Stomach smooth muscle (tissue), 2 donors: ENCODE measurements around the gene LTBP4.

Experiments
- H3K27ac ChIP-seq: one replicate; pipeline ENCODE4 v1.7.0; 2013; ENCODE audit warnings: mild to moderate bottlenecking, low read length, inconsistent platforms
- H3K27me3 ChIP-seq, 2 donors: one replicate each; pipeline ENCODE4 v1.7.0; 2013; ENCODE audit warnings: low read length in 2 of 2; ENCODE audit not compliant: insufficient read depth in 2 of 2, control insufficient read depth in 1 of 2
- H3K36me3 ChIP-seq, 2 donors: one replicate each; pipeline ENCODE4 v1.7.0; 2013; ENCODE audit warnings: low read length in 2 of 2; ENCODE audit not compliant: control insufficient read depth in 2 of 2, insufficient read depth in 2 of 2
- H3K4me1 ChIP-seq: one replicate; pipeline ENCODE4 v1.7.0; 2013; ENCODE audit warnings: low read length; ENCODE audit not compliant: control insufficient read depth, insufficient read depth
- H3K4me3 ChIP-seq, 2 donors: one replicate each; pipeline ENCODE4 v1.7.0; 2013; ENCODE audit warnings: low read length in 2 of 2
- H3K9ac ChIP-seq, 2 donors: one replicate each; pipeline ENCODE4 v1.7.0; 2013; ENCODE audit warnings: low read length in 2 of 2, mild to moderate bottlenecking in 1 of 2
- H3K9me3 ChIP-seq, 2 donors: one replicate each; pipeline ENCODE4 v1.7.0; 2013; ENCODE audit warnings: low read length in 2 of 2; ENCODE audit not compliant: control insufficient read depth in 2 of 2
- donor health status: healthy.
- donor health status: Pancreatic carcinoma.

The LTBP4 gene

GRCh38 chr19:40605216-40605971 lies 4.2 kb downstream of the LTBP4 start:
- no peaks in the 10 kb centered on the region for H3K36me3 ChIP-seq
- H3K9me3 ChIP-seq: no peaks in the 10 kb centered on the region
- H3K9ac ChIP-seq: peak overlapping the region; percentile 21 to 61
- H3K27me3 ChIP-seq: peaks cover 0 to 23% of the 10 kb centered on the region in 2 donors
- H3K27ac ChIP-seq: peak overlapping the region; percentile 24
- H3K4me1 ChIP-seq: peaks cover 57% of the 10 kb centered on the region
- H3K4me3 ChIP-seq: peak overlapping the region; percentile 51 to 77

- H3K4me1 ChIP-seq: peaks cover 41% of the 10 kb centered on the region
- H3K9me3 ChIP-seq: no peaks in the 10 kb centered on the region
- H3K9ac ChIP-seq: no peak overlapping the region
- no peak overlapping the region for H3K4me3 ChIP-seq
- H3K27ac ChIP-seq: no peak overlapping the region
- peaks cover 0 to 2% of the 10 kb centered on the region in 2 donors for H3K36me3 ChIP-seq
- H3K27me3 ChIP-seq: peaks cover 0 to 13% of the 10 kb centered on the region in 2 donors
These were observed 6.4 kb downstream of the LTBP4 start for GRCh38 chr19:40607311-40608239.

GRCh38 chr19:40608240-40608621 lies 7.1 kb downstream of the LTBP4 start:
- Histone ChIP-seq H3K36me3 (peaks cover 0 to 2% of the 10 kb centered on the region in 2 donors), H3K9ac (no peak overlapping the region), H3K27me3 (peaks cover under 1 to 16% of the 10 kb centered on the region in 2 donors), H3K4me1 (peaks cover 36% of the 10 kb centered on the region), H3K27ac (no peak overlapping the region), H3K9me3 (no peaks in the 10 kb centered on the region), H3K4me3 (no peak overlapping the region)

- H3K36me3 ChIP-seq: peaks cover 0 to 2% of the 10 kb centered on the region in 2 donors
- H3K4me1 ChIP-seq: peaks cover 42% of the 10 kb centered on the region
- H3K4me3 ChIP-seq: no peak overlapping the region
- no peak overlapping the region for H3K27ac ChIP-seq
- peaks cover 5 to 21% of the 10 kb centered on the region in 2 donors for H3K27me3 ChIP-seq
- no peak overlapping the region for H3K9ac ChIP-seq
- no peaks in the 10 kb centered on the region for H3K9me3 ChIP-seq
These were observed 7.8 kb downstream of the LTBP4 start for GRCh38 chr19:40608957-40609356.

- H3K9me3 ChIP-seq: no peaks in the 10 kb centered on the region
- peaks cover 0 to 2% of the 10 kb centered on the region in 2 donors for H3K36me3 ChIP-seq
- peaks cover 40% of the 10 kb centered on the region for H3K4me1 ChIP-seq
- H3K9ac ChIP-seq: no peak overlapping the region
- peaks cover 8 to 28% of the 10 kb centered on the region in 2 donors for H3K27me3 ChIP-seq
- H3K27ac ChIP-seq: no peak overlapping the region
- peak overlapping the region in 1 of 2 donors; percentile 49 for H3K4me3 ChIP-seq
These were observed 8.6 kb downstream of the LTBP4 start for GRCh38 chr19:40609561-40610395.

GRCh38 chr19:40610396-40611064 lies 9.4 kb downstream of the LTBP4 start:
- Histone ChIP-seq H3K9me3 (no peaks in the 10 kb centered on the region), H3K4me1 (peaks cover 33% of the 10 kb centered on the region), H3K4me3 (peak overlapping the region in 1 of 2 donors; percentile 35), H3K9ac (no peak overlapping the region), H3K27ac (no peak overlapping the region), H3K27me3 (peaks cover 8 to 27% of the 10 kb centered on the region in 2 donors), H3K36me3 (peaks cover 0 to 2% of the 10 kb centered on the region in 2 donors)

GRCh38 chr19:40611096-40611495 lies 9.9 kb downstream of the LTBP4 start:
- Histone ChIP-seq H3K9me3 (no peaks in the 10 kb centered on the region), H3K27ac (no peak overlapping the region), H3K9ac (no peak overlapping the region), H3K36me3 (peaks cover 2 to 3% of the 10 kb centered on the region in 2 donors), H3K4me1 (peaks cover 28% of the 10 kb centered on the region), H3K4me3 (no peak overlapping the region), H3K27me3 (peaks cover 8 to 27% of the 10 kb centered on the region in 2 donors)

- peaks cover 28% of the 10 kb centered on the region for H3K4me1 ChIP-seq
- no peaks in the 10 kb centered on the region for H3K9me3 ChIP-seq
- peaks cover 8 to 30% of the 10 kb centered on the region in 2 donors for H3K27me3 ChIP-seq
- H3K4me3 ChIP-seq: no peak overlapping the region
- H3K9ac ChIP-seq: no peak overlapping the region
- H3K36me3 ChIP-seq: peaks cover 3 to 5% of the 10 kb centered on the region in 2 donors
- no peak overlapping the region for H3K27ac ChIP-seq
These were observed 10.9 kb downstream of the LTBP4 start for GRCh38 chr19:40611900-40612698.

- Histone ChIP-seq H3K4me3 (peak overlapping the region in 1 of 2 donors; percentile 73), H3K27ac (no peak overlapping the region), H3K27me3 (peaks cover 8 to 30% of the 10 kb centered on the region in 2 donors), H3K36me3 (peaks cover 3 to 5% of the 10 kb centered on the region in 2 donors), H3K9ac (peak overlapping the region in 1 of 2 donors; percentile 33), H3K9me3 (no peaks in the 10 kb centered on the region), H3K4me1 (peaks cover 25% of the 10 kb centered on the region)
These were observed 11.9 kb downstream of the LTBP4 start for GRCh38 chr19:40612831-40613689.
